Fibroblast of mammary gland (primary cell): ENCODE measurements around the gene GPR39.

Experiments
- DNase-seq: peaks from one replicate; pipeline ENCODE4 v3.0.0-alpha.2; 2010; ENCODE audit warnings: low read depth
- H3K4me3 ChIP-seq: 2 replicates; pipeline ENCODE4 v1.5.1; 2011; ENCODE audit warnings: low read depth, mild to moderate bottlenecking, low read length, moderate library complexity; ENCODE audit not compliant: control insufficient read depth
- TF ChIP-seq, protein P1 (sequence below): conservative IDR thresholded peaks from 2 replicates; pipeline ENCODE4 v1.5.1; 2011; ENCODE audit warnings: low read depth, low read length, inconsistent platforms; ENCODE audit not compliant: control insufficient read depth, insufficient read depth

GPR39 gene

DNA sequence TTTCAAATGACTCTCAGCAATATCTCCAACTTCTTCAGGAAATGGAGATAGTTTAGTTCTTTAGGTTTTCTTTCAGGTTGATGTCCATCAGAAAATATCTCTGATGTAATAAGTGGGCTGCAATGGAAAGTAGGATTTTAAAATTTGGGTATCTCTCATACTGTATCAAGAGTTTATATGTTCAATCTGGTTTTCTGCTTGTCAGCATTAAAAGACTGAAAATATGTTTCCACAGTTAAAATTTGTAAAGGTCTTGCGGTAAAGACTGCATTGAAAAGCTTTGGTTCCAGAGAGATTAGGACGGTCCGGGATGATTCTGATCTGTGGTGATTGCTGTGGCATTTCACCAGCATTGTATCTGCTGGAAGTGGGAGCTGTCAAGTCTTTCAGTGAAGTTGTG lies 170.2 kb downstream of the GPR39 start:
- TF ChIP-seq, protein P1, sequence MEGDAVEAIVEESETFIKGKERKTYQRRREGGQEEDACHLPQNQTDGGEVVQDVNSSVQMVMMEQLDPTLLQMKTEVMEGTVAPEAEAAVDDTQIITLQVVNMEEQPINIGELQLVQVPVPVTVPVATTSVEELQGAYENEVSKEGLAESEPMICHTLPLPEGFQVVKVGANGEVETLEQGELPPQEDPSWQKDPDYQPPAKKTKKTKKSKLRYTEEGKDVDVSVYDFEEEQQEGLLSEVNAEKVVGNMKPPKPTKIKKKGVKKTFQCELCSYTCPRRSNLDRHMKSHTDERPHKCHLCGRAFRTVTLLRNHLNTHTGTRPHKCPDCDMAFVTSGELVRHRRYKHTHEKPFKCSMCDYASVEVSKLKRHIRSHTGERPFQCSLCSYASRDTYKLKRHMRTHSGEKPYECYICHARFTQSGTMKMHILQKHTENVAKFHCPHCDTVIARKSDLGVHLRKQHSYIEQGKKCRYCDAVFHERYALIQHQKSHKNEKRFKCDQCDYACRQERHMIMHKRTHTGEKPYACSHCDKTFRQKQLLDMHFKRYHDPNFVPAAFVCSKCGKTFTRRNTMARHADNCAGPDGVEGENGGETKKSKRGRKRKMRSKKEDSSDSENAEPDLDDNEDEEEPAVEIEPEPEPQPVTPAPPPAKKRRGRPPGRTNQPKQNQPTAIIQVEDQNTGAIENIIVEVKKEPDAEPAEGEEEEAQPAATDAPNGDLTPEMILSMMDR = no peak
- DNase-seq = no peak
- no peak overlapping the region for H3K4me3 ChIP-seq

DNA sequence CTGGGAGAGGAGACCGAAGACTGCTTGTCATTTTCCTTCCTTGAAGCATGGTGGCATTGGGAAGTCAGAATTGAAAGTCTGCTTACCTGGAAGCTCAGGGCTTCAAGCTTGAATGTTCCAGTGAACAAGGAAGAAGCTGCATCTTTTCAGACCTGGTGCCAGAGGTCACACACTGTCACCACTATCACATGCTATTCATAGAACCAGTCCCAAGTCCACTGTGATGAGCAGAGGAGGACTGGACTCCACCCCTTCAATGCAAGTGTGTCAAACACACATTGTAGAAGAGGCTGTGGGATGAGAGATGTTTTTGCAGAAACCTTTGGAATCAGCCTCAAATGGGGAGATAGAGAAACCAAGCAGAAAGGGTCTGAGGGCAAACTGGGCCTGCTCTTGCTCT lies 172.0 kb downstream of the GPR39 start:
- H3K4me3 ChIP-seq = no peak overlapping the region
- TF ChIP-seq, protein P1 = no peak
- no peak for DNase-seq

- DNase-seq = no peak
- TF ChIP-seq, protein P1 = no peak
- no peak overlapping the region for H3K4me3 ChIP-seq
Observed at GRCh38 chr2:132589111-132589830, 172.7 kb downstream of the GPR39 start.

DNA sequence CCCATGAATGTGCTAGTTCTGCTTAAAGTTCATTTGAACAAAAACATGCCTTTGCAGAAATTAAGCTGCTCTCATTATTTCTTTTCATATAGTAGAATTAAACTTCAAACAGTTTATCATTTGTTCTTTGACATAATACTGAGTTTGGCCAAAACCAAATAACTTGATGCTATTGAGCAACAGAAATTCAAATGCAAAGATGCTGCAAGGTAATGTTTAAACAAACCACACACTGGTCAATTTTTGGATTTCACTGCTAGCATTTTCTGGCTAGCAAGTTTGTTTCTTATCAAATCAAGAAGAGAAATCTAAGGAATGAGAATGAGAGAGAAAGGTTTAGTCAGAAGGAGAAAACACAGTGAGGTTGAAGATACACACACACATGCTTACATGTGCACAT lies 173.4 kb downstream of the GPR39 start:
- DNase-seq = no peak
- H3K4me3 ChIP-seq = no peak overlapping the region
- TF ChIP-seq, protein P1 = no peak

GRCh38 chr2:132593171-132593570 lies 176.6 kb downstream of the GPR39 start:
- no peak overlapping the region for H3K4me3 ChIP-seq
- TF ChIP-seq, protein P1 = no peak
- no peak for DNase-seq

- TF ChIP-seq, protein P1 = no peak
- H3K4me3 ChIP-seq = no peak overlapping the region
- DNase-seq = no peak
Observed at GRCh38 chr2:132595186-132595585, 178.6 kb downstream of the GPR39 start.
